Skin epidermis (tissue), 12 donors: Measurements from ENCODE around the gene GDF7.

Experiments used
- H3K27ac ChIP-seq, 21 experiments: fragments of 200-600 bp; sonication (generic) in 11 of 21; one replicate each; pipeline ENCODE4 v1.5.0; 2020; ENCODE audit warnings: mild to moderate bottlenecking in 3 of 21, inconsistent platforms in 2 of 21, moderate library complexity in 2 of 21
- H3K4me3 ChIP-seq, 7 experiments: fragments of 200-600 bp; sonication (generic) in 2 of 7; one replicate each; pipeline ENCODE4 v1.5.0; 2020; ENCODE audit warnings: inconsistent platforms in 2 of 7, mild to moderate bottlenecking in 2 of 7, moderate library complexity in 1 of 7

Gene GDF7

DNA sequence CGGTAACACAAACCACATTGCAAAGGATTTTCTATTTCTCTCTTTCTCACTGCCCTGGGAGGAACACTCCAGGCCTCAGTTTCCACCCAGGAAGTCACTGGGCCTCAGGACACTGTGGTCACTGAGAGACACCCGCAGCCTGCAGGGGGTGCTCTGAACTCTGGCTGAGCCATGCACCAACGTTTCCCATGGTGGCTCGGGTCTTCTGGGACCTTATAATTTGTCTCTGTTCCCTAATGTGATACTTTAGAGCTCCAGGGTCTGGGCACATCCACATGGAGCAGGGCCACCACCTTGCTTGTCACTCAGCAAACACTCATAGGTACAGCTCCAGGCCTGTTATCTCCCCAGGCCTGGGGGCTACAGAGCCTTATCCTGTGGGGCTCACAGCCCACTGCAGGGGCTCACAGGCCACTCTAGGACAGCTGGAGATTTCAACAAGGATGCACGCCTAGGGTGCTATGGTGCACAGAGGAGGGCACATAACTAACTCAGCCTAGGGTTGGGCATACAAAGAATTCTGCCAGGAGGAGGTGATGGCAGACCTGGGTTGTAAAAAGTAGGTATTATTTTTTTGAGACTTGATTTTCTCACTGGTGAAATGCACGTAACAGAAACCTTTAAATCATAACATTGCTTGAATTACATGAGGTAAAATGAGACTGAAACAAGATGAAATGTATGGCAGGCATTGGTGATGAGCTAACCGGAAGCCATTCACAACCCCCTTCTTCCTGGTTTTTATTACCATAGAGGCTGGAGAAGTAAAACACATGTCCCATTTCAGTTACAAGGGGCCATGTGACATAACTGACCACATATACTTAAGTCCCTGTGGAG, 13.0 kb upstream of the GDF7 start:
- Histone ChIP-seq H3K4me3 (no peak overlapping the region), H3K27ac (no peak overlapping the region)

- no peak overlapping the region for H3K27ac ChIP-seq
- H3K4me3 ChIP-seq: no peak overlapping the region
These were observed 12.5 kb upstream of the GDF7 start for GRCh38 chr2:20654535-20654813.

DNA sequence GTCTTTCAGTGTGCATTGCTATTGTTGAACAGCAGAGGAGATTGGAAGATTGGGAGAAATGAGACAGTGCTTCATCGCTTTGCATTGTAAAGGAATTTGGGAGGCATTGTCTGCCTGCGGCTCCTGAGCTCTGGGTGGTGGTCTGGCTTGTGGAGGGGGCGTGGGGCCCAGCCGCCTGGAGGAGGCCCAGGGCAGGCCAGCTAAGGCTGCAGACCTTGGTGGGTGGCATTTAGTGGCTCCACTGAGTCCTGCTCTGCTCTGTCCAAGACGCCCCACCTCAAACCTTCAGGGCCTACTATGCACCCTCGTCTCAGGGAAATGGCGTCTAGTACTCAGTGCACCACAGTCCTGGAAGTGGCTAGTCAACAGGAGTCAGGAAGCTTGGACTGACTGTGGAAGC, 10.4 kb upstream of the GDF7 start:
- no peak overlapping the region for H3K4me3 ChIP-seq
- H3K27ac ChIP-seq: no peak overlapping the region

- no peak overlapping the region for H3K27ac ChIP-seq
These were observed 9.3 kb upstream of the GDF7 start for GRCh38 chr2:20657522-20658235.

DNA sequence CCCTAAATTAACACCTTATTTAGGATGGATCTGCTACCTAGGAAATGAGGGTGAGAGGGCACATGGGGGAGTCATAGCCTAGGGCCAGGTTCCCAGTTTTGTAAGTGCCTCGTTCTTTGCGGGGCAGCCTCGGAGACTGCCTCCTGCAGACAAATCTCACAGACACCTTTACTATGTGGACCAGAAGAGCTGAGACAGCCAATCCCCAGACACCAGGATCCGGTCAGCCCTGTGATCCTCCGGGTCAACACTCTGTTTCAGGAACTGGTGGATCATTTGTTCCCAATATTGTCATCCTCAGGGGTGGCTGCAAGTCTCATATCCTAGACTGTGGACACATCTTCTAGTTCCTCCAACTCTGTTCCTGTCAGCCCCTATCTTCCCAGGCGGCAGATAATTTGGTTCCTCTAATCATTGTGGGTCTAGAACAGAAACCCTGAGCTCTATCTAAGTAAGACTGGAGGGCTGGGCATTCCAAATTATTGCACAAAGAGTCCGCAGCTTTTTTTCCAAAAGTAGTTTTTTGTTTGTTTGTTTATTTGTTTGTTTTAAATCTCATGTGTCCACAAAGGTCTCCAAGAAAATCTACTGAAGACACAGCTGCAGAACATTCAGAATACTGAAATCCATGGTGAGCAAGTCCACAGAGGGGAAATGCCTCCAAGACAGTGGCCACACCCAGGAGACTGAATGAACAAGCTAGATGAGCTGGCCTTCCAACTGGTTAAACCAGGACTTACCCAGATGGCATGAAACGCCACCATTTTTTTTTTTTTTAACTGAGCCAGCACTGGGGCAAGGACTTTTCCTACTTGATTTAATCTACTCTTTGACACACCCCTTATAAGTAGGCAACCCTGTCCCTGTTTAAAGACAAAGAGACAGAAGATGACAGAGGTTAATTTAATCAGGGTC, 6.2 kb upstream of the GDF7 start:
- H3K27ac ChIP-seq: peak overlapping the region in 2 of 21 experiments; percentile 40 to 49
- no peak overlapping the region for H3K4me3 ChIP-seq

More at GRCh38 chr2:20657522-20658235, 9.3 kb upstream of the GDF7 start:
- no peak overlapping the region for H3K4me3 ChIP-seq

GRCh38 chr2:20661421-20662307, 5.3 kb upstream of the GDF7 start:
- Histone ChIP-seq H3K4me3 (no peak overlapping the region), H3K27ac (peak overlapping the region in 2 of 21 experiments; percentile 40 to 49)

DNA sequence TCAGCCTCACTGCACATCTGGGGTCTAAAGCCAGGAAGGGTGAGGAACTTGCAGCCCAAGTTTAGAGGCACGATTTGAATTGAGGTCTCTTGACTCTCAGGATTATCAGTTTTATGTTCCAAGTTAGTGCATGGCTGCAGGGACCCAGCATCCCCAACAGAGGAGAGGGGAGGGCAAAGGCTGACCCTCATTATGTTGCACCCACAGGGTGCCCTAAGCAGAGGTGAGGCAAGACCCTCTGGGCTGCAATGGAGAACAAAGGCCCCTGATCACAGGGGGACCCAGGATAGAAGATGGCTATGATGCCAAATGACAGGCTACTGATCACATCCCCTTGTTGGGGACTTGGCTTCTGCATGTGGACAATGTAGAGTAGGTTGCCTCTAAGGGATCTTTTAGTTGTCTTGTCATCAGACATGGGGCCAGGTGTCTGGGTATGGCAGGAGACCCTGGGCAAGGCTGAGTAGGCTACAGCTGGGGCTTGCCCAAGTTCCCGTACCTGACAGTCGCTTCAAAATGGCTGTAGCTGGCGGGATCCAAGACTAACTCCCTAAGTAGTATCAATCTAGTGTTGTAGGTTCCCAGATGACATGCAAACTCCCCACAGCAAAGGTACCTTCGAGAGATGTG, 4.5 kb upstream of the GDF7 start:
- H3K27ac ChIP-seq: no peak overlapping the region
- no peak overlapping the region for H3K4me3 ChIP-seq

DNA sequence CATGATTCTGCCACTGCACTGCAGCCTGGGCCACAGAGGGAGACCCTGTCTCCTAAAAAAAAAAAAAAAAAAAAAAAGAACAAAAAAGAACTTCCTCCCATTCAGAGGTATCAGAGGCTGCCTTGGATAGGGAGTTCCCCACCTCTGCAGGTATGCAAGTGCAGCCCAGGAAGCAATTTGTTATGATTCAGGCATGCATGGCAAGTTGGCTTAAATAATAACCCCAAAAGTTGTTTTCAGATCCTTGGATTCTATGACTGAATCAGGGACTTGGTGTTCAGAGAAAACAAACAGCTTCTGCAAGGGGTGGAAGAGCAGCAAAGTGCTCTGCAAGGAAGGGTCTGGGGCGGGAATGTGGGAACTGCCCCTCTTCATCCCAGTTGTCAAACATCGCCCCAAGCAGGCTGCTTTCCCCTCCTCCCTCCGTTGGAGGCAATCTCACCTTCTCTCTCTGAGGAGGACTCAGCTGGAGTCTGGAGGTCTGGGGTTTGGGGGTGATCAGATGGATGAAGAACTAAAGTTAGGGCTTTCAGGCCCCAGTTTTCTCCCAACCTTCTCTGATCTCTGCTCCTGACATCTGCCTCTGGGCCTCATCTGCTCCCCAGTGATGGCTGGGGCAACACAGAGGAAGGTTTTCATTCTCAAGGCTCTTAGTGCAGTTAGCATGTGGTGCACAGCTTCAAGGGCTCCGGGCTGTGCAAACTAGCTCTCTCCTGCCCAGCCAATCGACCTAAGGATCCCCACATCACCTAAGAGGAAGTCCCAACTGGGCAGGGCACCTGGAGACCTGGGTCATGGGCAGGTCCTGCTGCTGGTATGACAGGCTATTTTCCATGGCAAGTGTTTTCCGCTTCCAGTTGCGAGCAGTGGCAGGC, 3.5 kb upstream of the GDF7 start:
- Histone ChIP-seq H3K4me3 (no peak overlapping the region), H3K27ac (no peak overlapping the region)

GRCh38 chr2:20664071-20664390, 2.9 kb upstream of the GDF7 start:
- Histone ChIP-seq H3K4me3 (no peak overlapping the region), H3K27ac (no peak overlapping the region)

- Histone ChIP-seq H3K4me3 (no peak overlapping the region), H3K27ac (no peak overlapping the region)
These were observed 2.3 kb upstream of the GDF7 start for GRCh38 chr2:20664431-20665242.

- H3K27ac ChIP-seq: peak overlapping the region in 1 of 21 experiments; percentile 74
- H3K4me3 ChIP-seq: peak overlapping the region in 5 of 7 experiments; percentile 19 to 42 (median 33)
These were observed 1.5 kb upstream of the GDF7 start for GRCh38 chr2:20665243-20666004.

GRCh38 chr2:20666005-20666303, 990 bp upstream of the GDF7 start:
- Histone ChIP-seq H3K4me3 (peak overlapping the region; percentile 19 to 42 (median 32)), H3K27ac (peak overlapping the region in 2 of 21 experiments; percentile 3 to 74)

GRCh38 chr2:20667151-20667530, 197 bp downstream of the GDF7 start:
- Histone ChIP-seq H3K4me3 (peak overlapping the region; percentile 21 to 42 (median 32)), H3K27ac (peak overlapping the region in 5 of 21 experiments; percentile 7 to 74 (median 29))

DNA sequence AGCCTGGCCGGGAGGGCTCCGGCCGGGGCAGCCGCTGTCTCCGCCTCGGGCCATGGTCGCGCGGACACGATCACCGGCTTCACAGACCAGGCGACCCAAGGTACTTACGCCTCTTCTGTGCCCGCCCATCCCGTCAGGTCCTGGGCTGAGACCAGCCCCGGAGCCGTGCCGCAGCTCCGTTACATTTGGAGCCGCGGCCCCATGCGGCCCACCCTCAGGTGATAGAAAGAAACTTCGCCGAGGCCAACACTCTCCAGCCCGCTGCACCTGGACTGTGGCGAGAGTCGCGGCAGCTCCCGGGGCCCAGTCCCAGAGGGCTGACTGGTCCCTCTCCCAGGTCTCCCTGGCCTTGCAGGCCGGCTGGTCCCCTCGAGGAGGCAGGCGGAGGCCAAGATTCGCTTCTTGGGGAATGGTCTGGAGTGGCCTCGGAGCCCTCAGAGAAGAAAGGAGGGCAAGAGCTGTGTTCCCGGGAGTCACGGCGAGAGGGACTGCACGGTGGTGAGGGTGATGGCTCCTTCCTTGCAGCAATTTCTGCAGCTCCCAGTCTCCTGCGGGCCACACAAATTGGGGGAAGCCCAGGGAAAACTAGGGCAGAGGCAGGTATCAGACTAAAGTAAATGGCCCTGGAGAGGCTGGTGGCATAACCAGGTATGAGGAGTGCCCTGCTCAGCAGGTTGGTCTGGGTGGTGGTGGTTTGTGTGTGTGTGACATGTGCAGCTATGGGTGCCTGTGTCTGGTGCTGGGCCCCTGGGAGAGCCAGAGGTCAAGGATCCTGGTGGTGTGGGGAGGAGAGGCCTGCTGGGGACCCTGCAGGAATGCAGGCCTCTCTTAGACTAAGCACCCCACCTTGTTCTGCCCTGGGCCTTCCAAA, 822 bp downstream of the GDF7 start:
- Histone ChIP-seq H3K27ac (peak overlapping the region in 6 of 21 experiments; percentile 7 to 71 (median 34)), H3K4me3 (peak overlapping the region in 5 of 7 experiments; percentile 7 to 42 (median 21))

GRCh38 chr2:20668451-20668850, 1.5 kb downstream of the GDF7 start:
- no peak overlapping the region for H3K4me3 ChIP-seq

More at GRCh38 chr2:20668451-20668850, 1.5 kb downstream of the GDF7 start:
- H3K27ac ChIP-seq: no peak overlapping the region
